Neural progenitor cell (in vitro differentiated cells): ENCODE measurements around the gene SDCCAG8.

Experiments used
- EZH2 ChIP-seq: fragments of 200-600 bp; sonication (generic); IDR thresholded peaks from 2 replicates; pipeline ENCODE4 v1.6.1; 2017; ENCODE audit warnings: antibody characterized with exemption, mild to moderate bottlenecking, moderate library complexity
- EZH2phosphoT487 ChIP-seq: fragments of 200-600 bp; sonication (generic); IDR thresholded peaks from 2 replicates; pipeline ENCODE4 v1.6.1; 2017; ENCODE audit warnings: antibody characterized with exemption
- TF ChIP-seq, protein P1 (sequence below): fragments of 200-600 bp; sonication (generic); IDR thresholded peaks from 2 replicates; pipeline ENCODE4 v1.5.1; 2017; ENCODE audit warnings: antibody characterized with exemption, mild to moderate bottlenecking

- TF ChIP-seq, protein P1, sequence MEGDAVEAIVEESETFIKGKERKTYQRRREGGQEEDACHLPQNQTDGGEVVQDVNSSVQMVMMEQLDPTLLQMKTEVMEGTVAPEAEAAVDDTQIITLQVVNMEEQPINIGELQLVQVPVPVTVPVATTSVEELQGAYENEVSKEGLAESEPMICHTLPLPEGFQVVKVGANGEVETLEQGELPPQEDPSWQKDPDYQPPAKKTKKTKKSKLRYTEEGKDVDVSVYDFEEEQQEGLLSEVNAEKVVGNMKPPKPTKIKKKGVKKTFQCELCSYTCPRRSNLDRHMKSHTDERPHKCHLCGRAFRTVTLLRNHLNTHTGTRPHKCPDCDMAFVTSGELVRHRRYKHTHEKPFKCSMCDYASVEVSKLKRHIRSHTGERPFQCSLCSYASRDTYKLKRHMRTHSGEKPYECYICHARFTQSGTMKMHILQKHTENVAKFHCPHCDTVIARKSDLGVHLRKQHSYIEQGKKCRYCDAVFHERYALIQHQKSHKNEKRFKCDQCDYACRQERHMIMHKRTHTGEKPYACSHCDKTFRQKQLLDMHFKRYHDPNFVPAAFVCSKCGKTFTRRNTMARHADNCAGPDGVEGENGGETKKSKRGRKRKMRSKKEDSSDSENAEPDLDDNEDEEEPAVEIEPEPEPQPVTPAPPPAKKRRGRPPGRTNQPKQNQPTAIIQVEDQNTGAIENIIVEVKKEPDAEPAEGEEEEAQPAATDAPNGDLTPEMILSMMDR: no peak
- no peak for TF ChIP-seq EZH2
- TF ChIP-seq EZH2phosphoT487: no peak
These were observed 57.3 kb downstream of the SDCCAG8 start for GRCh38 chr1:243312952-243313634.
